ENCODE data around the gene APOO.

APOO gene

DNA sequence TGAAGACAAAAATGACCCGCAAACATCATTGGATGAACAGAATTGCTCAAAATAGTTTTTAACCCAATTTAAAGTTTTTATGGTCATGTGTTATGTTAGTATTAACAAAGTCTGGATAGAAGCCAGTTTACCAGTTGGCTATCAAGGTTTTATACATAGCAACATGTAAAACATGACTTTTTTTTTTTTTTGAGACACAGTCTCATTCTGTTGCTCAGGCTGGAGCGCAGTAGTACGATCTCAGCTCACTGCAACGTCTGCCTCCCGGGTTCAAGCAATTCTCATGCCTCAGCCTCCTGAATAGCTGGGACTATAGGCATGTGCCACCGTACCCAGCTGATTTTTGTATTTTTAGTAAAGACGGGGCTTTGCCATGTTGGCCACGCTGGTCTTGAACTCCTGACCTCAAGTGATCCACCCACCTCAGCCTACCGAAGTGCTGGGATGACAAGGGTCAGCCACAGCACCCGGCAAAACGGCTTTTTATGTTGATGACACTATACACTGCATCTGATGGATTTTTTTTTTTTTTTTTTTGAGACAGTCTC is 121.4 kb downstream of the APOO start:
- DNase-seq (ENCODE audit: low read depth) = peak; percentile 41

DNA sequence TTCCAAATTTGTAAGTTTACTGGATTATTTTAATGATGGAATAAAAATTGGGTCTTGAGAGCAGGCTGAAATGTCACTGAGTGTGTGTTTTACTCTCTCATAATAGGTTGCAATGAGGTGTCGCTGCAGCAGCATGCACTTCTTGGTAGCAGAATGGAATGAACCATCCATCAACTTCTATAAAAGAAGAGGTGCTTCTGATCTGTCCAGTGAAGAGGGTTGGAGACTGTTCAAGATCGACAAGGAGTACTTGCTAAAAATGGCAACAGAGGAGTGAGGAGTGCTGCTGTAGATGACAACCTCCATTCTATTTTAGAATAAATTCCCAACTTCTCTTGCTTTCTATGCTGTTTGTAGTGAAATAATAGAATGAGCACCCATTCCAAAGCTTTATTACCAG is 122.2 kb downstream of the APOO start:
- peak; percentile 25 for DNase-seq (ENCODE audit: low read depth)

DNA sequence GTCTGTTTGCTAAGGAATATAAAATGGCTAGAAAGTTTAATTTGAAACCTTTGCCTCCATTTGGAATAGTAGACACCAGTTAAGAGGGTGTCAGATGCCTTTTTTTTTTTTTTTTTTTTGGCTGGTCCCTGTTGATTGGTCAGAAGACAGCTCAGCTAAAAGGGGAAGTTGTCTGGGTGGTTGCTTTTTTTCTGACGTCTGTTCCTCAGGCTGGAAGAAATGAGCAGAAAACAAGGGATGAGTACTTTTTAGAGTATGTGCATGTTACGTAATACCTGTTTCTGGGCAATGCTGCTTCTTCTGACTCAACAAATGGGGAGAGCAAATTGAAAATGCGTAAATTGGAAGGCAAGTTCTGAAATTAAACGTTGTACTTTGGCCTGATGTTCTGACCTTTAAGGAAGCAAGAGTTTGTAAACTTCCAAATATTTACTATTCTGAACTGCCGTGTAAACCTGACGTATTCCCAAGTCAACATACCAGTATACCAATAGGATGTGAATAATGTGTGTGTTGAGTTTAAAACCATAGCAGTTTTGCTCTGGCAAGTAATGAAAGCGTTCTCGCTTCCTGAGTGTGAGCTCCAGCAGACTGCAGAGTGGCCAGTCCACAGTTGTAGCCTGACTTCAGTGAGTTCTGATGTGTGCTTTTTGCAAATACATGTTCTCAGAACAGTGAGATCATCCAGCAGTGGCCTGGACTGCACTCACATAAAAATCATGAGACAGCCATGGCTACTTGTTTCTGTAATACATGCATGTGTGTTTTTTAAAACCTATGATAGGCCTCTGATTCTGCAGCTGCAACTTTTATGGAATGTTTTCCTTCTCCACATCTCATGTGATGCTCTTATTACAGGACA is 123.0 kb downstream of the APOO start:
- DNase-seq (ENCODE audit: low read depth) = peak; percentile 84

DNA sequence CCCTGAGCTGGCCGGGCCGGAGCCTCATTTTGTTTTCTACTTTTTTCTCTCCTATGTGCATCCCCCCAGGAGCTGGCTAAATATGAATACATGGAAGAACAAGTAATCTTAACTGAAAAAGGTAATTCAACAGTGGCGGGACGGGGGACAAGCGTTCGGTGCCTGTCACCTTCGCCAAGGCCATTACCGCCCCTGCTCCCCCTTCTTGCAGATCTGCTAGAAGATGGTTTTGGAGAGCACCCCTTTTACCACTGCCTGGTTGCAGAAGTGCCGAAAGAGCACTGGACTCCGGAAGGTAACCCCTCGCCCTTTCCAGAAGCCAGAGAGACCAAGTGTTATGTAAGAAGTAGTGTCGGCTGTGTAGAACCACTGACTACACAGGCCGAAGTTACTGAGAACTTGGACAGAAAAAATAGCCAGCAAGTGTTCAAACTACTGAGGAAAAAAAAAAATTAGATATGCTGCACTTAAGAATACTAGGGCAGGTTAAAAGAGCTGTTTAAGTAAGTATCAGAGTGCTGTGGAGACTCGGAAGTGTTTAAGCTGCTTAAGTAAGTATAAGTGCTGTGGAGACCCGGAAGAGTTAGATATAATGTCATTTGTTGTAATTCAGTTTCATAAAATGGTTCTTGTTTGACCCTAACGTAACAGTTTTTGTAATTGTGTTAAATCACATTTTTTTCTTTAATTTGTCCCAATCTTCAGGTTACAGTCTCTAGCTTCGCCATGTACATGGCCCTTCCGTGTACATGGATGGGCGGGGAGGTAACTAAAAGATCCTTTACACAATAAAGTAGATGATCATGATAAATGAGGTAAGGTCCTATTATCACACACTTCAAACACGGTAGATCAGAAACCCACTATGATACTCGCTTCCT is 123.9 kb downstream of the APOO start:
- DNase-seq (ENCODE audit: low read depth) = peak; percentile 15

Data from amniotic epithelial cell (primary cell).